ENCODE measurements around the gene PSPC1. TPM values are rescaled to one million over a fixed set of nuclear protein-coding genes. Genes with fewer than 3 reads are reported as not detected.

The PSPC1 gene
- polyA plus RNA-seq, 1 experiment: 27.9 TPM

- Histone ChIP-seq H3K4me3 (ENCODE audit: low read depth, low read length) (no peak overlapping the region), H3K36me3 (ENCODE audit: control insufficient read depth, insufficient read depth, low read length) (no peaks in the 10 kb centered on the region), H3K27me3 (ENCODE audit: control insufficient read depth, insufficient read depth, low read length) (no peaks in the 10 kb centered on the region)
- no peak for DNase-seq (ENCODE audit: low read depth)
- ChIA-PET CTCF (interaction anchor here (0.6 kb wide), 1 partner anchor 228 kb away, joined by 3 read pairs; no protein-coding TSS in a partner anchor), POLR2A (no interaction called here)
- TF ChIP-seq CTCF (IDR thresholded peaks at IDR 0.05; ENCODE audit: insufficient read depth, low read depth, low read length): no peak
Measured at GRCh38 chr13:19810996-19811881, 28.5 kb upstream of the PSPC1 start.

- Histone ChIP-seq H3K4me3 (ENCODE audit: low read depth, low read length) (no peak overlapping the region), H3K27me3 (ENCODE audit: control insufficient read depth, insufficient read depth, low read length) (no peaks in the 10 kb centered on the region), H3K36me3 (ENCODE audit: control insufficient read depth, insufficient read depth, low read length) (no peaks in the 10 kb centered on the region)
- no peak for DNase-seq (ENCODE audit: low read depth)
- POLR2A ChIA-PET: no interaction called here
- CTCF ChIA-PET: interaction anchor here (0.6 to 0.9 kb wide), 2 partner anchors 15 to 190 kb away, joined by 3 to 6 read pairs; no protein-coding TSS in a partner anchor
- TF ChIP-seq CTCF (IDR thresholded peaks at IDR 0.05; ENCODE audit: insufficient read depth, low read depth, low read length): no peak
Measured at GRCh38 chr13:19810151-19810550, 27.4 kb upstream of the PSPC1 start.

- CTCF ChIA-PET: interaction anchor here (1.2 kb wide), 1 partner anchor 12 kb away, joined by 3 read pairs; no protein-coding TSS in a partner anchor
- TF ChIP-seq CTCF (IDR thresholded peaks at IDR 0.05; ENCODE audit: insufficient read depth, low read depth, low read length): no peak
- Histone ChIP-seq H3K27me3 (ENCODE audit: control insufficient read depth, insufficient read depth, low read length) (no peaks in the 10 kb centered on the region), H3K36me3 (ENCODE audit: control insufficient read depth, insufficient read depth, low read length) (no peaks in the 10 kb centered on the region), H3K4me3 (ENCODE audit: low read depth, low read length) (no peak overlapping the region)
- POLR2A ChIA-PET: no interaction called here
- no peak for DNase-seq (ENCODE audit: low read depth)
Measured at GRCh38 chr13:19805765-19806164, 23.0 kb upstream of the PSPC1 start.

- Histone ChIP-seq H3K4me3 (ENCODE audit: low read depth, low read length) (no peak overlapping the region), H3K36me3 (ENCODE audit: control insufficient read depth, insufficient read depth, low read length) (no peaks in the 10 kb centered on the region), H3K27me3 (ENCODE audit: control insufficient read depth, insufficient read depth, low read length) (no peaks in the 10 kb centered on the region)
- TF ChIP-seq CTCF (IDR thresholded peaks at IDR 0.05; ENCODE audit: insufficient read depth, low read depth, low read length): no peak
- CTCF ChIA-PET: no interaction called here
- POLR2A ChIA-PET: no interaction called here
- DNase-seq (ENCODE audit: low read depth): no peak
Measured at GRCh38 chr13:19795956-19796355, 13.2 kb upstream of the PSPC1 start.

- TF ChIP-seq CTCF (IDR thresholded peaks at IDR 0.05; ENCODE audit: insufficient read depth, low read depth, low read length): no peak
- Histone ChIP-seq H3K36me3 (ENCODE audit: control insufficient read depth, insufficient read depth, low read length) (no peaks in the 10 kb centered on the region), H3K27me3 (ENCODE audit: control insufficient read depth, insufficient read depth, low read length) (no peaks in the 10 kb centered on the region), H3K4me3 (ENCODE audit: low read depth, low read length) (no peak overlapping the region)
- DNase-seq (ENCODE audit: low read depth): no peak
- ChIA-PET CTCF (interaction anchor here (1.1 to 1.3 kb wide), 2 partner anchors 12 to 165 kb away, joined by 3 read pairs; partner anchors contain the start of gene PSPC1), POLR2A (no interaction called here)
Measured at GRCh38 chr13:19794631-19795030, 11.9 kb upstream of the PSPC1 start.

Data from BJ (cell line).